ENCODE measurements around the gene DDC.

The DDC gene

DNA sequence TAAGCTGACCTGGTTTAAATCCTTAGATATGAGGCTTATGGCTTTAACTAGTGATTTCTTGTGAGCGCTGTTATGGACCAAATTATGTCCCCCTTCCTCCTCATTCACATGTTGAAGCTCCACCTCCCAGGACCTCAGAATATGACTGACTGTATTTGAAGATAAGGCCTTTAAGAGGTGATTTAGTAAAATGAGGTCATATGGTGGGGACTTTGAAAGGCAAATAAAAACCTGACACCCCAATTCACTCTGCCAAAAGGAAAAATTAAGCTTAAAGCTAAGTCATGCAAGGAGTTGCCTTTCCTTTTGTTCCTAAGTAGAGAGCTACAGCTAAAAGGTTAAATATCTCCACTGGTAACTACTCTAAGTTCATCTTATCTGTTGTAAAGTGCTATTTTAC is 78.7 kb downstream of the DDC start:
- H4K12ac ChIP-seq (ENCODE audit: low read depth, low read length), result no peak overlapping the region
- no peaks in the 10 kb centered on the region for H3K4me1 ChIP-seq (ENCODE audit: control insufficient read depth in 1 of 2, insufficient read depth in 2 of 2, low read length in 2 of 2)
- peaks cover 1% of the 10 kb centered on the region for H3K9me3 ChIP-seq (ENCODE audit: insufficient read depth, low read depth, low read length)
- no peak overlapping the region for H2AK5ac ChIP-seq (ENCODE audit: low read length)
- H3K79me2 ChIP-seq (ENCODE audit: control insufficient read depth, insufficient read depth, low read length, poor library complexity), result no peaks in the 10 kb centered on the region
- no peaks in the 10 kb centered on the region for H3K27me3 ChIP-seq (ENCODE audit: insufficient read depth, low read length)
- no peak overlapping the region for H2BK12ac ChIP-seq (ENCODE audit: low read length)
- H4K91ac ChIP-seq (ENCODE audit: low read depth, low read length), result no peak overlapping the region
- H3K27ac ChIP-seq (ENCODE audit: low read depth, low read length), result no peak overlapping the region
- H3K18ac ChIP-seq (ENCODE audit: low read length), result no peak overlapping the region
- no peaks in the 10 kb centered on the region for H3K79me1 ChIP-seq (ENCODE audit: low read length)
- no peak overlapping the region for H3K9ac ChIP-seq (ENCODE audit: low read length)
- no peak overlapping the region for H3K4me3 ChIP-seq (ENCODE audit: low read depth, low read length)
- H3K4ac ChIP-seq (ENCODE audit: low read depth, low read length), result no peak overlapping the region
- no peak for DNase-seq
- no peak overlapping the region for H3K14ac ChIP-seq (ENCODE audit: low read length)
- H3K4me2 ChIP-seq (ENCODE audit: low read length), result no peak overlapping the region
- H2BK120ac ChIP-seq (ENCODE audit: insufficient read depth, low read length, poor library complexity), result no peak overlapping the region
- H4K8ac ChIP-seq (ENCODE audit: low read depth, low read length), result no peak overlapping the region
- H2BK5ac ChIP-seq (ENCODE audit: low read depth, low read length, poor library complexity), result no peak overlapping the region
- no CpG with 5 or more reads among the region's 1 CpG for WGBS (ENCODE audit: extremely low coverage, insufficient coverage, insufficient read length)
- no peaks in the 10 kb centered on the region for H3K36me3 ChIP-seq (ENCODE audit: control insufficient read depth in 1 of 2, insufficient read depth in 2 of 2, low read length in 2 of 2)
- no peak overlapping the region for H3K23ac ChIP-seq (ENCODE audit: low read length)
- H2AFZ ChIP-seq (ENCODE audit: insufficient read depth, low read length, poor library complexity), result no peak overlapping the region

DNA sequence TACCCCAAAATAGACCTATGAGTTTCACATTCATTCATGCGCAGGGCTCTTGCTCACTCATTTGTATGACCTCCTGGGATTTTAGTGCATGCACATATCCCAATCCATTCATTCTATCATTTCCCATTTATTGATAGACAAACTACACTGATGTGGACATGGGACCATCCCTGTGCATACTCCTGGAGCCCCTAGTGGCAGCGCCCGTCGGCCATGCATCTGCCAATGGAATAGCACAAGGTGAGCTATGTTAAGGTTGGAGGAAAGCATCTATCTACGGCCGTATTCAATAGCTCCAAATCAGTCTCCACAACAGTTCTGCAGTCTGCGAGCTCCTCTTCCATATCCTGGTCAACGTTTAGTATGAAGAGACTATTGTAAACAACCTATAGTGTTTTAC is 83.3 kb downstream of the DDC start:
- H3K9ac ChIP-seq (ENCODE audit: low read length), result no peak overlapping the region
- H3K79me1 ChIP-seq (ENCODE audit: low read length), result no peaks in the 10 kb centered on the region
- H3K9me3 ChIP-seq (ENCODE audit: insufficient read depth, low read depth, low read length), result peaks cover 1% of the 10 kb centered on the region
- no peak overlapping the region for H3K4ac ChIP-seq (ENCODE audit: low read depth, low read length)
- H3K4me2 ChIP-seq (ENCODE audit: low read length), result no peak overlapping the region
- no peaks in the 10 kb centered on the region for H3K4me1 ChIP-seq (ENCODE audit: control insufficient read depth in 1 of 2, insufficient read depth in 2 of 2, low read length in 2 of 2)
- H3K18ac ChIP-seq (ENCODE audit: low read length), result no peak overlapping the region
- no peak overlapping the region for H2BK12ac ChIP-seq (ENCODE audit: low read length)
- DNase-seq, result no peak
- no peak overlapping the region for H3K23ac ChIP-seq (ENCODE audit: low read length)
- H2AFZ ChIP-seq (ENCODE audit: insufficient read depth, low read length, poor library complexity), result no peak overlapping the region
- no peak overlapping the region for H3K14ac ChIP-seq (ENCODE audit: low read length)
- H2BK5ac ChIP-seq (ENCODE audit: low read depth, low read length, poor library complexity), result no peak overlapping the region
- WGBS (ENCODE audit: extremely low coverage, insufficient coverage, insufficient read length), result no CpG with 5 or more reads among the region's 8 CpGs
- H2BK120ac ChIP-seq (ENCODE audit: insufficient read depth, low read length, poor library complexity), result no peak overlapping the region
- no peak overlapping the region for H3K4me3 ChIP-seq (ENCODE audit: low read depth, low read length)
- no peak overlapping the region for H4K8ac ChIP-seq (ENCODE audit: low read depth, low read length)
- H3K27ac ChIP-seq (ENCODE audit: low read depth, low read length), result no peak overlapping the region
- no peaks in the 10 kb centered on the region for H3K27me3 ChIP-seq (ENCODE audit: insufficient read depth, low read length)
- H3K36me3 ChIP-seq (ENCODE audit: control insufficient read depth in 1 of 2, insufficient read depth in 2 of 2, low read length in 2 of 2), result no peaks in the 10 kb centered on the region
- H4K12ac ChIP-seq (ENCODE audit: low read depth, low read length), result no peak overlapping the region
- H4K91ac ChIP-seq (ENCODE audit: low read depth, low read length), result no peak overlapping the region
- no peak overlapping the region for H2AK5ac ChIP-seq (ENCODE audit: low read length)
- H3K79me2 ChIP-seq (ENCODE audit: control insufficient read depth, insufficient read depth, low read length, poor library complexity), result no peaks in the 10 kb centered on the region

DNA sequence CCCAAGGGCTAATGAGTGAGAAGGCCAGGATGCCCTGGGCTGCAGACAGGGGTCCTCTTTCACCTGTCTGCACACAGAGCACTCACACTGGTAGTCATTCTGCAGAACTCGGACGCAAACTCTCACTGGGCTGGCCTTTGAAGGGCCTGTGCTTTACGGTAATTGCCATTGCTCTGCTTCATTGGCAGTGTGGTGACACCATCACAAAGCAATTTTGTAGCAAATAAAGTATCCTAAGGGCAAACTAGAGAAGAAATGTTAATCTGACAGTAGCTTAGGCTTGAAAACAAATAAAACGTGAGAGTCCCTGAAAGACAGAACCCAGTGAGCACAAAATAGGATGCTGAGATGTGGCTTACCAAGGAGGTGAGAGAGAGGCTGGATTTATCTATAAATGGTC is 84.4 kb downstream of the DDC start:
- WGBS (ENCODE audit: extremely low coverage, insufficient coverage, insufficient read length), result no CpG with 5 or more reads among the region's 4 CpGs
- no peak overlapping the region for H3K9ac ChIP-seq (ENCODE audit: low read length)
- H2AFZ ChIP-seq (ENCODE audit: insufficient read depth, low read length, poor library complexity), result no peak overlapping the region

GRCh38 chr7:50479743-50480517 is 85.3 kb downstream of the DDC start:
- no peak overlapping the region for H3K27ac ChIP-seq (ENCODE audit: low read depth, low read length)
- no peak overlapping the region for H2BK120ac ChIP-seq (ENCODE audit: insufficient read depth, low read length, poor library complexity)
- no peak overlapping the region for H3K4me3 ChIP-seq (ENCODE audit: low read depth, low read length)
- no peak for DNase-seq
- no peak overlapping the region for H2BK5ac ChIP-seq (ENCODE audit: low read depth, low read length, poor library complexity)
- WGBS (ENCODE audit: extremely low coverage, insufficient coverage, insufficient read length), result no CpG with 5 or more reads among the region's 7 CpGs
- H3K4me2 ChIP-seq (ENCODE audit: low read length), result no peak overlapping the region
- no peak overlapping the region for H4K12ac ChIP-seq (ENCODE audit: low read depth, low read length)
- H4K8ac ChIP-seq (ENCODE audit: low read depth, low read length), result no peak overlapping the region
- no peak overlapping the region for H2BK12ac ChIP-seq (ENCODE audit: low read length)
- H3K9ac ChIP-seq (ENCODE audit: low read length), result no peak overlapping the region
- H2AFZ ChIP-seq (ENCODE audit: insufficient read depth, low read length, poor library complexity), result no peak overlapping the region
- no peak overlapping the region for H4K91ac ChIP-seq (ENCODE audit: low read depth, low read length)
- H3K9me3 ChIP-seq (ENCODE audit: insufficient read depth, low read depth, low read length), result peaks cover 1% of the 10 kb centered on the region
- H3K23ac ChIP-seq (ENCODE audit: low read length), result no peak overlapping the region
- no peaks in the 10 kb centered on the region for H3K79me2 ChIP-seq (ENCODE audit: control insufficient read depth, insufficient read depth, low read length, poor library complexity)
- no peaks in the 10 kb centered on the region for H3K4me1 ChIP-seq (ENCODE audit: control insufficient read depth in 1 of 2, insufficient read depth in 2 of 2, low read length in 2 of 2)
- no peak overlapping the region for H3K4ac ChIP-seq (ENCODE audit: low read depth, low read length)
- no peak overlapping the region for H3K14ac ChIP-seq (ENCODE audit: low read length)
- no peaks in the 10 kb centered on the region for H3K79me1 ChIP-seq (ENCODE audit: low read length)
- no peak overlapping the region for H2AK5ac ChIP-seq (ENCODE audit: low read length)
- no peak overlapping the region for H3K18ac ChIP-seq (ENCODE audit: low read length)
- H3K36me3 ChIP-seq (ENCODE audit: control insufficient read depth in 1 of 2, insufficient read depth in 2 of 2, low read length in 2 of 2), result no peaks in the 10 kb centered on the region
- H3K27me3 ChIP-seq (ENCODE audit: insufficient read depth, low read length), result no peaks in the 10 kb centered on the region

More for the DNA sequence above, 84.4 kb downstream of the DDC start:
- Histone ChIP-seq H2BK120ac (ENCODE audit: insufficient read depth, low read length, poor library complexity) (no peak overlapping the region), H3K36me3 (ENCODE audit: control insufficient read depth in 1 of 2, insufficient read depth in 2 of 2, low read length in 2 of 2) (no peaks in the 10 kb centered on the region), H3K4me1 (ENCODE audit: control insufficient read depth in 1 of 2, insufficient read depth in 2 of 2, low read length in 2 of 2) (no peaks in the 10 kb centered on the region), H3K23ac (ENCODE audit: low read length) (no peak overlapping the region), H4K12ac (ENCODE audit: low read depth, low read length) (no peak overlapping the region), H2BK12ac (ENCODE audit: low read length) (no peak overlapping the region), H3K14ac (ENCODE audit: low read length) (no peak overlapping the region), H2BK5ac (ENCODE audit: low read depth, low read length, poor library complexity) (no peak overlapping the region), H3K18ac (ENCODE audit: low read length) (no peak overlapping the region), H3K9me3 (ENCODE audit: insufficient read depth, low read depth, low read length) (peaks cover 1% of the 10 kb centered on the region), H4K91ac (ENCODE audit: low read depth, low read length) (no peak overlapping the region), H3K79me2 (ENCODE audit: control insufficient read depth, insufficient read depth, low read length, poor library complexity) (no peaks in the 10 kb centered on the region), H3K27ac (ENCODE audit: low read depth, low read length) (no peak overlapping the region), H3K4me3 (ENCODE audit: low read depth, low read length) (no peak overlapping the region), H3K79me1 (ENCODE audit: low read length) (no peaks in the 10 kb centered on the region), H3K27me3 (ENCODE audit: insufficient read depth, low read length) (no peaks in the 10 kb centered on the region), H3K4ac (ENCODE audit: low read depth, low read length) (no peak overlapping the region), H2AK5ac (ENCODE audit: low read length) (no peak overlapping the region), H4K8ac (ENCODE audit: low read depth, low read length) (no peak overlapping the region), H3K4me2 (ENCODE audit: low read length) (no peak overlapping the region)
- no peak for DNase-seq

All from trophoblast cell (in vitro differentiated cells and primary cell).